Cardiac fibroblast (primary cell): ENCODE measurements around the gene OSBPL2.
A peak's percentile ranks its signal among the peaks of the same experiment; 100 is the strongest.

Source experiments
- DNase-seq, 2 donors: peaks; one replicate each; pipeline versions ENCODE4 v3.0.0 to v3.0.0-alpha.2; 2010; ENCODE audit warnings: low read depth in 2 of 2
- H3K4me3 ChIP-seq, 2 donors: replicated peaks in 1 of 2; 1 replicate in 1 of 2; 2 replicates in 1 of 2; pipeline ENCODE4 v1.5.1; 2011; ENCODE audit warnings: low read depth in 2 of 2, low read length in 2 of 2, mild to moderate bottlenecking in 2 of 2, moderate library complexity in 1 of 2
- CTCF ChIP-seq: IDR thresholded peaks from one replicate; pipeline ENCODE4 v1.5.1; 2011; ENCODE audit warnings: low read depth, mild to moderate bottlenecking, low read length, inconsistent platforms

Gene OSBPL2

GRCh38 chr20:62297449-62298227 is 59.3 kb downstream of the OSBPL2 start:
- DNase-seq: no peak
- no peak overlapping the region for H3K4me3 ChIP-seq
- no peak for TF ChIP-seq CTCF

GRCh38 chr20:62298577-62299249 is 60.4 kb downstream of the OSBPL2 start:
- TF ChIP-seq CTCF: no peak
- no peak overlapping the region for H3K4me3 ChIP-seq
- DNase-seq: no peak

GRCh38 chr20:62299666-62300236 is 61.4 kb downstream of the OSBPL2 start:
- no peak overlapping the region for H3K4me3 ChIP-seq
- no peak for TF ChIP-seq CTCF
- no peak for DNase-seq

DNA sequence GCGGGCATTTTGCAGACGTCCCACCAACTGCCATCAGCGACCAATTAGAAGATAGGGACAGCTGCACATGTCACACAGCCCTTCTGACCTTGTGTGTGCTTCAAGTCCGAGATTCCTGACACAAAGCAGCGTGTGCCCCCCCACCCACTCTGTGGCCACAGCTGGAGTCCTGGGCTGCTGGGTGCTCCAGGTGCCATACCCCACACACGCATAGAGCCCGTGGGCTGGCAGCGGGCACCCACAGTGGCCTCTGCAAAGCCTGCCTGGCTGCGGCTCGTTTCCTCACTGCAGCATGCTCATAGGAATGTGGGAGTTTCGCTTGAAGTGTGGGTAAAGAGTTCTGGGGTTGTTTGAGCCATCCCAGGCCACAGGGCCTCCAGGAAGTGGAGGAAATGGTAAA is 62.0 kb downstream of the OSBPL2 start:
- H3K4me3 ChIP-seq: no peak overlapping the region
- DNase-seq: no peak
- TF ChIP-seq CTCF: no peak

DNA sequence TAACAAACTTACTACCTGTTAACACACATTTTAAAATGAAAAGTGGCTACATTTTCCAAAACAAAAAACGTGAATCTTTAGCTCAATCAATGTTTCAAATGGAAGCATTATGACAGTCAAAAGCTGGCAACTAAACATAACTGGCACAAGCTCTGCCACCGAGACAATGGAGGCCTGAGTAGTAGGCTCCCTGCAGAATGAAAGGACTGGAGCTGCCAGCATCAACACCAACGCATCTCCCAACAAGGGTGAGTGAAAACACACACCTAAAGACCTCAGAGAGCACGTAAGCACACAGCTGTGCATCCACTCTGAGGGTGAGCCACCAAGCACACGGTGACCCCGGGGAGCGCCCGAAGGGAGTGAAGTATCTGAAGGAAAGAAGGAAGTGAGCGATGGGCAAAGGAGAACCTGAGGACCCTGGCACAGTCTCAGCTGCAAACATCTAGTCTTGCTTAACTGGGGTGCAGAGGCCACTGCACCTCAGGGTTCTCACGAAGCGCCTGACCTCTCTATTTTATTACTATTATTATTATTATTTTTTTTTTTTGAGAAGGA is 62.9 kb downstream of the OSBPL2 start:
- no peak for TF ChIP-seq CTCF
- no peak for DNase-seq
- no peak overlapping the region for H3K4me3 ChIP-seq

GRCh38 chr20:62301773-62302340 is 63.5 kb downstream of the OSBPL2 start:
- H3K4me3 ChIP-seq: peak overlapping the region; percentile 64 to 65
- DNase-seq: peak; percentile 94 to 97
- TF ChIP-seq CTCF: peak; percentile 91
